IPS DF 6.9 (cell line): ENCODE data around the gene PDHX.

Experiments used
- DNase-seq: peaks from one replicate; pipeline ENCODE4 v3.0.0-alpha.2; 2013; ENCODE audit warnings: low read depth, low spot score
- H3K27ac ChIP-seq: one replicate; pipeline ENCODE4 v1.5.1; 2013; ENCODE audit warnings: low read length, control low read depth
- H3K27me3 ChIP-seq: 2 replicates; pipeline ENCODE4 v1.6.1; 2013; ENCODE audit warnings: mild to moderate bottlenecking, low read length; ENCODE audit not compliant: control insufficient read depth, insufficient read depth
- H3K36me3 ChIP-seq: 2 replicates; pipeline ENCODE4 v1.6.1; 2013; ENCODE audit warnings: low read length; ENCODE audit not compliant: control insufficient read depth, insufficient read depth
- H3K4me1 ChIP-seq: 2 replicates; pipeline ENCODE4 v1.6.1; 2013; ENCODE audit warnings: low read length; ENCODE audit not compliant: control insufficient read depth, insufficient read depth
- H3K4me3 ChIP-seq: 2 replicates; pipeline ENCODE4 v1.5.1; 2013; ENCODE audit warnings: mild to moderate bottlenecking, low read length
- H3K9me3 ChIP-seq: 2 replicates; pipeline ENCODE4 v1.6.1; 2013; ENCODE audit warnings: low read length, inconsistent platforms; ENCODE audit not compliant: control insufficient read depth, insufficient read depth
- WGBS: extraction: QIAGEN DNeasy Blood & Tissue Kit; methylation state at CpG from one replicate; pipeline ENCODE4 v1.1.7; 2013; ENCODE audit warnings: mixed read lengths, missing lambda C conversion rate; ENCODE audit not compliant: insufficient read length, insufficient coverage; 5-methylcytosine and 5-hydroxymethylcytosine counted together

The PDHX gene

GRCh38 chr11:35007277-35007676, 90.9 kb downstream of the PDHX start:
- DNase-seq = no peak
- Histone ChIP-seq H3K27ac (no peak overlapping the region), H3K9me3 (no peaks in the 10 kb centered on the region), H3K36me3 (no peaks in the 10 kb centered on the region), H3K27me3 (no peaks in the 10 kb centered on the region), H3K4me1 (no peaks in the 10 kb centered on the region), H3K4me3 (no peak overlapping the region)
- no CpG with 5 or more reads among the region's 2 CpGs for WGBS

- H3K9me3 ChIP-seq = no peaks in the 10 kb centered on the region
- no peaks in the 10 kb centered on the region for H3K27me3 ChIP-seq
- WGBS = no CpG with 5 or more reads among the region's 5 CpGs
- H3K27ac ChIP-seq = no peak overlapping the region
- DNase-seq = no peak
- no peaks in the 10 kb centered on the region for H3K36me3 ChIP-seq
- no peaks in the 10 kb centered on the region for H3K4me1 ChIP-seq
- H3K4me3 ChIP-seq = no peak overlapping the region
These were observed 92.9 kb downstream of the PDHX start for GRCh38 chr11:35009191-35009943.

- no CpG with 5 or more reads among the region's 3 CpGs for WGBS
- H3K9me3 ChIP-seq = no peaks in the 10 kb centered on the region
- no peak overlapping the region for H3K4me3 ChIP-seq
These were observed 93.5 kb downstream of the PDHX start for GRCh38 chr11:35009944-35010342.

GRCh38 chr11:35010654-35011053, 94.2 kb downstream of the PDHX start:
- no peak overlapping the region for H3K4me3 ChIP-seq
- DNase-seq = no peak
- WGBS = no CpG with 5 or more reads among the region's 5 CpGs
- no peaks in the 10 kb centered on the region for H3K36me3 ChIP-seq
- H3K4me1 ChIP-seq = no peaks in the 10 kb centered on the region
- no peak overlapping the region for H3K27ac ChIP-seq
- H3K9me3 ChIP-seq = no peaks in the 10 kb centered on the region
- H3K27me3 ChIP-seq = no peaks in the 10 kb centered on the region

More at GRCh38 chr11:35009944-35010342, 93.5 kb downstream of the PDHX start:
- no peak for DNase-seq
- H3K27me3 ChIP-seq = no peaks in the 10 kb centered on the region
- no peaks in the 10 kb centered on the region for H3K36me3 ChIP-seq
- H3K27ac ChIP-seq = no peak overlapping the region
- H3K4me1 ChIP-seq = no peaks in the 10 kb centered on the region

- H3K4me1 ChIP-seq = no peaks in the 10 kb centered on the region
- H3K27me3 ChIP-seq = no peaks in the 10 kb centered on the region
- no CpG with 5 or more reads among the region's 4 CpGs for WGBS
- H3K4me3 ChIP-seq = no peak overlapping the region
- H3K9me3 ChIP-seq = no peaks in the 10 kb centered on the region
- no peak overlapping the region for H3K27ac ChIP-seq
- no peak for DNase-seq
- no peaks in the 10 kb centered on the region for H3K36me3 ChIP-seq
These were observed 95.0 kb downstream of the PDHX start for GRCh38 chr11:35011389-35011788.

- no peak for DNase-seq
- no peaks in the 10 kb centered on the region for H3K27me3 ChIP-seq
- no peaks in the 10 kb centered on the region for H3K4me1 ChIP-seq
- no CpG with 5 or more reads among the region's 2 CpGs for WGBS
- H3K27ac ChIP-seq = no peak overlapping the region
- no peaks in the 10 kb centered on the region for H3K36me3 ChIP-seq
- H3K4me3 ChIP-seq = no peak overlapping the region
- H3K9me3 ChIP-seq = no peaks in the 10 kb centered on the region
These were observed 95.5 kb downstream of the PDHX start for GRCh38 chr11:35011944-35012343.

- H3K9me3 ChIP-seq = no peaks in the 10 kb centered on the region
- no peaks in the 10 kb centered on the region for H3K36me3 ChIP-seq
- no peak overlapping the region for H3K27ac ChIP-seq
- H3K4me3 ChIP-seq = no peak overlapping the region
- DNase-seq = no peak
- no peaks in the 10 kb centered on the region; the same call in 1 of the 2 replicates for H3K4me1 ChIP-seq
- H3K27me3 ChIP-seq = no peaks in the 10 kb centered on the region
- no CpG with 5 or more reads among the region's 8 CpGs for WGBS
These were observed 96.2 kb downstream of the PDHX start for GRCh38 chr11:35012467-35013191.

- Histone ChIP-seq H3K4me1 (peaks cover 2% of the 10 kb centered on the region; the same call in 1 of the 2 replicates), H3K27me3 (no peaks in the 10 kb centered on the region), H3K27ac (no peak overlapping the region), H3K9me3 (no peaks in the 10 kb centered on the region), H3K36me3 (no peaks in the 10 kb centered on the region), H3K4me3 (no peak overlapping the region)
- WGBS = no CpG with 5 or more reads among the region's 3 CpGs
- DNase-seq = no peak
These were observed 97.3 kb downstream of the PDHX start for GRCh38 chr11:35013514-35014233.

- H3K27ac ChIP-seq = no peak overlapping the region
- no peak for DNase-seq
These were observed 97.9 kb downstream of the PDHX start for GRCh38 chr11:35014346-35014745.

GRCh38 chr11:35015621-35016387, 99.4 kb downstream of the PDHX start:
- Histone ChIP-seq H3K9me3 (no peaks in the 10 kb centered on the region), H3K36me3 (no peaks in the 10 kb centered on the region), H3K27me3 (no peaks in the 10 kb centered on the region), H3K4me3 (no peak overlapping the region), H3K4me1 (peaks cover 2% of the 10 kb centered on the region; the same call in 1 of the 2 replicates), H3K27ac (no peak overlapping the region)
- DNase-seq = no peak
- WGBS = no CpG with 5 or more reads among the region's 6 CpGs

More at GRCh38 chr11:35014346-35014745, 97.9 kb downstream of the PDHX start:
- WGBS = no CpG with 5 or more reads among the region's 2 CpGs
- H3K9me3 ChIP-seq = no peaks in the 10 kb centered on the region
- H3K27me3 ChIP-seq = no peaks in the 10 kb centered on the region
- no peaks in the 10 kb centered on the region for H3K36me3 ChIP-seq
- no peak overlapping the region for H3K4me3 ChIP-seq
- peaks cover 2% of the 10 kb centered on the region; the same call in 1 of the 2 replicates for H3K4me1 ChIP-seq
